Measurements from ENCODE around the gene NTF4. TPM values are rescaled to one million over a fixed set of nuclear protein-coding genes. Genes with fewer than 3 reads are reported as not detected.
"Not testable (repeated sequence)": the region's sequence is repeated elsewhere in the genome, so short reads cannot be mapped to it uniquely, and the experiment has no call there.

The NTF4 gene
- total RNA-seq, 1 donor, result not detected

GRCh38 chr19:49059053-49059452 lies 5.6 kb downstream of the NTF4 start:
- Histone ChIP-seq H4K20me1 (ENCODE audit: insufficient read depth, low read length) (peaks cover 3% of the 10 kb centered on the region), H3K36me3 (ENCODE audit: insufficient read depth, low read length) (no peaks in the 10 kb centered on the region), H2AFZ (ENCODE audit: low read length) (no peak overlapping the region), H3K27ac (ENCODE audit: low read depth, low read length) (no peak overlapping the region), H3K27me3 (ENCODE audit: insufficient read depth, low read length) (peaks cover 1% of the 10 kb centered on the region), H3K4me2 (ENCODE audit: insufficient read depth, low read length) (no peak overlapping the region), H3K4me1 (ENCODE audit: insufficient read depth, low read length) (peaks cover 10% of the 10 kb centered on the region), H3K79me2 (ENCODE audit: insufficient read depth, low read length) (peaks cover 14% of the 10 kb centered on the region), H3K9me3 (ENCODE audit: low read depth, low read length) (no peaks in the 10 kb centered on the region), H3K4me3 (ENCODE audit: insufficient read depth, low read length) (no peak overlapping the region)
- no peak for TF ChIP-seq CTCF (IDR thresholded peaks at IDR 0.05; ENCODE audit: extremely low read depth, low read depth, low read length)
- peak; percentile 25 for DNase-seq (ENCODE audit: insufficient read length, low spot score, missing footprints)

- TF ChIP-seq CTCF (IDR thresholded peaks at IDR 0.05; ENCODE audit: extremely low read depth, low read depth, low read length), result no peak
- no peaks in the 10 kb centered on the region for H3K36me3 ChIP-seq (ENCODE audit: insufficient read depth, low read length)
- H3K27me3 ChIP-seq (ENCODE audit: insufficient read depth, low read length), result no peaks in the 10 kb centered on the region
- H3K4me2 ChIP-seq (ENCODE audit: insufficient read depth, low read length), result no peak overlapping the region
- DNase-seq (ENCODE audit: insufficient read length, low spot score, missing footprints), result peak; percentile 93
- H3K27ac ChIP-seq (ENCODE audit: low read depth, low read length), result no peak overlapping the region
- peaks cover 10% of the 10 kb centered on the region for H3K4me1 ChIP-seq (ENCODE audit: insufficient read depth, low read length)
- H3K9me3 ChIP-seq (ENCODE audit: low read depth, low read length), result no peaks in the 10 kb centered on the region
- H3K4me3 ChIP-seq (ENCODE audit: insufficient read depth, low read length), result no peak overlapping the region
- H3K79me2 ChIP-seq (ENCODE audit: insufficient read depth, low read length), result peaks cover 14% of the 10 kb centered on the region
- H2AFZ ChIP-seq (ENCODE audit: low read length), result no peak overlapping the region
- peaks cover 3% of the 10 kb centered on the region for H4K20me1 ChIP-seq (ENCODE audit: insufficient read depth, low read length)
Observed at GRCh38 chr19:49058562-49058961, 6.1 kb downstream of the NTF4 start.

- peaks cover 14% of the 10 kb centered on the region for H3K79me2 ChIP-seq (ENCODE audit: insufficient read depth, low read length)
Observed at GRCh38 chr19:49057636-49058234, 6.9 kb downstream of the NTF4 start, which contains the start of gene CGB7. TSS of gene CGB7 (minus strand) at chr19:49057749. CDS start at chr19:49055375, 2,374 bp downstream.

GRCh38 chr19:49056902-49057596 lies 7.6 kb downstream of the NTF4 start:
- Histone ChIP-seq H3K4me1 (ENCODE audit: insufficient read depth, low read length) (peaks cover 10% of the 10 kb centered on the region), H2AFZ (ENCODE audit: low read length) (peak overlapping the region; percentile 81), H3K4me3 (ENCODE audit: insufficient read depth, low read length) (peak overlapping the region; percentile 81), H3K79me2 (ENCODE audit: insufficient read depth, low read length) (peaks cover 14% of the 10 kb centered on the region), H3K4me2 (ENCODE audit: insufficient read depth, low read length) (peak overlapping the region; percentile 86)
- DNase-seq (ENCODE audit: insufficient read length, low spot score, missing footprints), result peak; percentile 53
- H3K9me3 ChIP-seq (ENCODE audit: low read depth, low read length); H4K20me1 ChIP-seq (ENCODE audit: insufficient read depth, low read length); H3K36me3 ChIP-seq (ENCODE audit: insufficient read depth, low read length); H3K27ac ChIP-seq (ENCODE audit: low read depth, low read length); H3K27me3 ChIP-seq (ENCODE audit: insufficient read depth, low read length): not testable (repeated sequence)

More at GRCh38 chr19:49057636-49058234, 6.9 kb downstream of the NTF4 start, which contains the start of gene CGB7:
- no peaks in the 10 kb centered on the region for H3K9me3 ChIP-seq (ENCODE audit: low read depth, low read length)
- peaks cover 10% of the 10 kb centered on the region for H3K4me1 ChIP-seq (ENCODE audit: insufficient read depth, low read length)
- H3K4me2 ChIP-seq (ENCODE audit: insufficient read depth, low read length), result peak within 1 kb of the TSS; percentile 86
- peaks cover 3% of the 10 kb centered on the region for H4K20me1 ChIP-seq (ENCODE audit: insufficient read depth, low read length)
- DNase-seq (ENCODE audit: insufficient read length, low spot score, missing footprints), result peak; percentile 98
- H2AFZ ChIP-seq (ENCODE audit: low read length), result peak within 1 kb of the TSS; percentile 81
- H3K27me3 ChIP-seq (ENCODE audit: insufficient read depth, low read length), result no peaks in the 10 kb centered on the region
- TF ChIP-seq CTCF (IDR thresholded peaks at IDR 0.05; ENCODE audit: extremely low read depth, low read depth, low read length), result no peak
- H3K27ac ChIP-seq (ENCODE audit: low read depth, low read length), result no peak within 1 kb of the TSS
- no peaks in the 10 kb centered on the region for H3K36me3 ChIP-seq (ENCODE audit: insufficient read depth, low read length)
- peak within 1 kb of the TSS; percentile 81 for H3K4me3 ChIP-seq (ENCODE audit: insufficient read depth, low read length)

All from osteoblast (primary cell).